ENCODE measurements around the gene MGMT.
A peak's percentile ranks its signal among the peaks of the same experiment; 100 is the strongest.
"Not testable (repeated sequence)": the region's sequence is repeated elsewhere in the genome, so short reads cannot be mapped to it uniquely, and the experiment has no call there.

Gene MGMT

GRCh38 chr10:129466703-129467358 is at the start of gene MGMT:
TSS of gene MGMT (plus strand) at chr10:129467241.
- peak; percentile 90 to 92 for DNase-seq
- TF ChIP-seq GATA1 (IDR thresholded peaks at IDR 0.05; ENCODE audit: low read depth, low read length) (no peak), POLR2A (IDR thresholded peaks at IDR 0.05; ENCODE audit: low read length) (peak; percentile 69)

GRCh38 chr10:129417870-129418269 is 49.2 kb upstream of the MGMT start:
- DNase-seq, result no peak

GRCh38 chr10:129418496-129419225 is 48.4 kb upstream of the MGMT start:
- no peak for DNase-seq
- TF ChIP-seq GATA1 (IDR thresholded peaks at IDR 0.05; ENCODE audit: low read depth, low read length), result no peak
- no peak for TF ChIP-seq POLR2A (IDR thresholded peaks at IDR 0.05; ENCODE audit: low read length)

More at GRCh38 chr10:129417870-129418269, 49.2 kb upstream of the MGMT start:
- no peak for TF ChIP-seq POLR2A (IDR thresholded peaks at IDR 0.05; ENCODE audit: low read length)

GRCh38 chr10:129419397-129419796 is 47.6 kb upstream of the MGMT start:
- TF ChIP-seq POLR2A (IDR thresholded peaks at IDR 0.05; ENCODE audit: low read length) (no peak), GATA1 (IDR thresholded peaks at IDR 0.05; ENCODE audit: low read depth, low read length) (no peak)
- DNase-seq, result no peak

GRCh38 chr10:129421399-129422010 is 45.5 kb upstream of the MGMT start:
- no peak for DNase-seq
- no peak for TF ChIP-seq POLR2A (IDR thresholded peaks at IDR 0.05; ENCODE audit: low read length)
- no peak for TF ChIP-seq GATA1 (IDR thresholded peaks at IDR 0.05; ENCODE audit: low read depth, low read length)

- DNase-seq, result no peak
- TF ChIP-seq GATA1 (IDR thresholded peaks at IDR 0.05; ENCODE audit: low read depth, low read length) (no peak), POLR2A (IDR thresholded peaks at IDR 0.05; ENCODE audit: low read length) (no peak)
These were observed 42.1 kb upstream of the MGMT start for GRCh38 chr10:129424978-129425377.

- DNase-seq, result no peak
- TF ChIP-seq POLR2A (IDR thresholded peaks at IDR 0.05; ENCODE audit: low read length) (no peak), GATA1 (IDR thresholded peaks at IDR 0.05; ENCODE audit: low read depth, low read length) (no peak)
These were observed 40.4 kb upstream of the MGMT start for GRCh38 chr10:129426606-129427005.

GRCh38 chr10:129433266-129433665 is 33.8 kb upstream of the MGMT start:
- no peak for DNase-seq
- TF ChIP-seq POLR2A (IDR thresholded peaks at IDR 0.05; ENCODE audit: low read length) (no peak), GATA1 (IDR thresholded peaks at IDR 0.05; ENCODE audit: low read depth, low read length) (no peak)

GRCh38 chr10:129435724-129436123 is 31.3 kb upstream of the MGMT start:
- DNase-seq, result not testable (repeated sequence)

- DNase-seq, result no peak
These were observed 29.0 kb upstream of the MGMT start for GRCh38 chr10:129438024-129438423.

GRCh38 chr10:129440247-129440646 is 26.8 kb upstream of the MGMT start:
- DNase-seq, result no peak
- TF ChIP-seq POLR2A (IDR thresholded peaks at IDR 0.05; ENCODE audit: low read length) (no peak), GATA1 (IDR thresholded peaks at IDR 0.05; ENCODE audit: low read depth, low read length) (no peak)

More at GRCh38 chr10:129438024-129438423, 29.0 kb upstream of the MGMT start:
- TF ChIP-seq GATA1 (IDR thresholded peaks at IDR 0.05; ENCODE audit: low read depth, low read length), result no peak
- TF ChIP-seq POLR2A (IDR thresholded peaks at IDR 0.05; ENCODE audit: low read length), result no peak

GRCh38 chr10:129440722-129441316 is 26.2 kb upstream of the MGMT start:
- DNase-seq, result no peak

GRCh38 chr10:129441372-129442009 is 25.6 kb upstream of the MGMT start:
- no peak for TF ChIP-seq POLR2A (IDR thresholded peaks at IDR 0.05; ENCODE audit: low read length)
- no peak for TF ChIP-seq GATA1 (IDR thresholded peaks at IDR 0.05; ENCODE audit: low read depth, low read length)
- no peak for DNase-seq

More at GRCh38 chr10:129440722-129441316, 26.2 kb upstream of the MGMT start:
- TF ChIP-seq POLR2A (IDR thresholded peaks at IDR 0.05; ENCODE audit: low read length) (no peak), GATA1 (IDR thresholded peaks at IDR 0.05; ENCODE audit: low read depth, low read length) (no peak)

- TF ChIP-seq POLR2A (IDR thresholded peaks at IDR 0.05; ENCODE audit: low read length) (no peak), GATA1 (IDR thresholded peaks at IDR 0.05; ENCODE audit: low read depth, low read length) (no peak)
- DNase-seq, result no peak
These were observed 24.2 kb upstream of the MGMT start for GRCh38 chr10:129442866-129443265.

Data from erythroblast (primary cell).